ENCODE data around the gene MVB12B. TPM values are rescaled to one million over a fixed set of nuclear protein-coding genes. Genes with fewer than 3 reads are reported as not detected.

The MVB12B gene
- total RNA-seq, 1 experiment from 2014 or later = 9.4 TPM

DNA sequence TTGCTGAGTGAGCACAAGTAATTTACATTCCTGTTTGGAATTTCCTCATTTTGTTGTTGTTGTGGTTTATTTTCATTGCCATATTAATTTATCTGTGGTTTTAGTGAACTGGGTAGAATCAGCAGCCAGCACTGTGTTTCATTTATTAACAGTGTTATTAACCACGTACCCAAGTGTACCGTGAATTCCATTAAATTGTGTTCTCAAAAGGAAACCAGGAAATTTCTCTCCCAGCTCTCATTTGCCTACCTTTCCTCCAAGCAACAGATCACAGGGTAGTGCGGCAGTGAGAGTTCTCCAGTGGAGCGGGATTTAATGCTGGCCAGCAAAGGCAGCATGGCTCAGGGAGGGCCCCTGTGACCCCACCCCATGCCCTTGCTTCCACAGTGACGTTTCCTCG lies 54.6 kb downstream of the MVB12B start:
- in situ Hi-C loops (cut with HindIII; ENCODE audit: low pct_unique_long_range_greater_than_20kb, low sequenced_read_pairs) = no loop called here
- no peaks in the 10 kb centered on the region for H3K9me3 ChIP-seq (ENCODE audit: control insufficient read depth, insufficient read depth, low read depth, low read length)
- CTCF ChIA-PET = interaction anchor here (0.7 kb wide), 1 partner anchor 18 kb away, joined by 3 read pairs; no protein-coding TSS in a partner anchor
- ATAC-seq (no peak), DNase-seq (ENCODE audit: low read depth, low spot score) (no peak)
- H3K36me3 ChIP-seq (ENCODE audit: control insufficient read depth, insufficient read depth, low read length) = no peaks in the 10 kb centered on the region
- BruUV-seq (replicated peaks) = no TSS peak
- no peak overlapping the region for H3K4me3 ChIP-seq (ENCODE audit: low read depth in 2 of 2, low read length in 2 of 2)
- no peaks in the 10 kb centered on the region for H3K27me3 ChIP-seq (ENCODE audit: control insufficient read depth, insufficient read depth, low read length)
- peaks cover 1% of the 10 kb centered on the region; the same call in 1 of the 2 replicates for H3K4me1 ChIP-seq (ENCODE audit: control insufficient read depth, insufficient read depth, low read length)
- intact Hi-C loops (cut with micrococcal nuclease; ENCODE audit: unreplicated experiment) = no loop called here
- TF ChIP-seq POLR2AphosphoS5 (IDR thresholded peaks at IDR 0.05; ENCODE audit: low read depth, low read length) = no peak
- TF ChIP-seq, protein P1, sequence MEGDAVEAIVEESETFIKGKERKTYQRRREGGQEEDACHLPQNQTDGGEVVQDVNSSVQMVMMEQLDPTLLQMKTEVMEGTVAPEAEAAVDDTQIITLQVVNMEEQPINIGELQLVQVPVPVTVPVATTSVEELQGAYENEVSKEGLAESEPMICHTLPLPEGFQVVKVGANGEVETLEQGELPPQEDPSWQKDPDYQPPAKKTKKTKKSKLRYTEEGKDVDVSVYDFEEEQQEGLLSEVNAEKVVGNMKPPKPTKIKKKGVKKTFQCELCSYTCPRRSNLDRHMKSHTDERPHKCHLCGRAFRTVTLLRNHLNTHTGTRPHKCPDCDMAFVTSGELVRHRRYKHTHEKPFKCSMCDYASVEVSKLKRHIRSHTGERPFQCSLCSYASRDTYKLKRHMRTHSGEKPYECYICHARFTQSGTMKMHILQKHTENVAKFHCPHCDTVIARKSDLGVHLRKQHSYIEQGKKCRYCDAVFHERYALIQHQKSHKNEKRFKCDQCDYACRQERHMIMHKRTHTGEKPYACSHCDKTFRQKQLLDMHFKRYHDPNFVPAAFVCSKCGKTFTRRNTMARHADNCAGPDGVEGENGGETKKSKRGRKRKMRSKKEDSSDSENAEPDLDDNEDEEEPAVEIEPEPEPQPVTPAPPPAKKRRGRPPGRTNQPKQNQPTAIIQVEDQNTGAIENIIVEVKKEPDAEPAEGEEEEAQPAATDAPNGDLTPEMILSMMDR (IDR thresholded peaks at IDR 0.05) = no peak
- no peak for TF ChIP-seq SIN3A (IDR thresholded peaks at IDR 0.05; ENCODE audit: borderline replicate concordance, insufficient read depth, low read depth, low read length)
- no peak for TF ChIP-seq TCF7L2 (IDR thresholded peaks at IDR 0.05; ENCODE audit: low read depth, low read length)
- TF ChIP-seq, protein P2, sequence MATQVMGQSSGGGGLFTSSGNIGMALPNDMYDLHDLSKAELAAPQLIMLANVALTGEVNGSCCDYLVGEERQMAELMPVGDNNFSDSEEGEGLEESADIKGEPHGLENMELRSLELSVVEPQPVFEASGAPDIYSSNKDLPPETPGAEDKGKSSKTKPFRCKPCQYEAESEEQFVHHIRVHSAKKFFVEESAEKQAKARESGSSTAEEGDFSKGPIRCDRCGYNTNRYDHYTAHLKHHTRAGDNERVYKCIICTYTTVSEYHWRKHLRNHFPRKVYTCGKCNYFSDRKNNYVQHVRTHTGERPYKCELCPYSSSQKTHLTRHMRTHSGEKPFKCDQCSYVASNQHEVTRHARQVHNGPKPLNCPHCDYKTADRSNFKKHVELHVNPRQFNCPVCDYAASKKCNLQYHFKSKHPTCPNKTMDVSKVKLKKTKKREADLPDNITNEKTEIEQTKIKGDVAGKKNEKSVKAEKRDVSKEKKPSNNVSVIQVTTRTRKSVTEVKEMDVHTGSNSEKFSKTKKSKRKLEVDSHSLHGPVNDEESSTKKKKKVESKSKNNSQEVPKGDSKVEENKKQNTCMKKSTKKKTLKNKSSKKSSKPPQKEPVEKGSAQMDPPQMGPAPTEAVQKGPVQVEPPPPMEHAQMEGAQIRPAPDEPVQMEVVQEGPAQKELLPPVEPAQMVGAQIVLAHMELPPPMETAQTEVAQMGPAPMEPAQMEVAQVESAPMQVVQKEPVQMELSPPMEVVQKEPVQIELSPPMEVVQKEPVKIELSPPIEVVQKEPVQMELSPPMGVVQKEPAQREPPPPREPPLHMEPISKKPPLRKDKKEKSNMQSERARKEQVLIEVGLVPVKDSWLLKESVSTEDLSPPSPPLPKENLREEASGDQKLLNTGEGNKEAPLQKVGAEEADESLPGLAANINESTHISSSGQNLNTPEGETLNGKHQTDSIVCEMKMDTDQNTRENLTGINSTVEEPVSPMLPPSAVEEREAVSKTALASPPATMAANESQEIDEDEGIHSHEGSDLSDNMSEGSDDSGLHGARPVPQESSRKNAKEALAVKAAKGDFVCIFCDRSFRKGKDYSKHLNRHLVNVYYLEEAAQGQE (IDR thresholded peaks at IDR 0.05; ENCODE audit: insufficient read depth in 1 of 2, low read depth in 2 of 2, low read length in 1 of 2) = no peak
- POLR2A ChIA-PET = no interaction called here
- no peak overlapping the region for H3K27ac ChIP-seq (ENCODE audit: low read length)

DNA sequence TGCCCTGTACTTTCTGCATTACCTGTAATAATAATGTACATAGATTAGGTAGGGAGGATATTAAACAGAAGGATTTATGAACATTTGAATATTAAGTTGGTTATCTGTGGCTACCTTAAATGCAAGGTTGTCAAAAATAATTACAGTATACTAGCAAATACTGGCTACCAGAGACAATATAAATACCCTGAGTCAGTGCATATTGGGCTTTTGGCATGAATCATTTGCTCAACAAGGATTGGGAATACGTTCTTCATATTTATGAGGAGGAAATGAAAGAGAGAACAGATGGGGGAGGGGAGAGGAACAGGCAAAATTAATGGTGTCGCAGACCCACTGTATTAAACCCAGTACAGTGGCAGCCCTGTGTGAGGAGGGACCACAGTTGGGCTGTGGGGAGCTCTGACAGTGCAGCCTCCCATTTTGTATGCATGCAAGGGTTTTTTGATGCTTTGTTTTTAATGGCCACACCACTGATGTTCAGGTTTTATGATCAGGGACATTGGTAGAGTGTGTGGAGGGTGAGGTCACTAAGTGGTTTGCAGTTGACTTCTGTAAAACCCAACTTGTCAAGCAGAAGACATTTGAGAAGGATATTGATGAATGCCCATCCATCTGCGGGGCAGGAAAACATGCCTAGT lies 56.9 kb downstream of the MVB12B start:
- in situ Hi-C loops (cut with HindIII; ENCODE audit: low pct_unique_long_range_greater_than_20kb, low sequenced_read_pairs) = no loop called here
- DNase-seq (ENCODE audit: low read depth, low spot score) (no peak), ATAC-seq (no peak)
- Histone ChIP-seq H3K27ac (ENCODE audit: low read length) (no peak overlapping the region), H3K4me3 (ENCODE audit: low read depth in 2 of 2, low read length in 2 of 2) (no peak overlapping the region), H3K27me3 (ENCODE audit: control insufficient read depth, insufficient read depth, low read length) (no peaks in the 10 kb centered on the region), H3K4me1 (ENCODE audit: control insufficient read depth, insufficient read depth, low read length) (no peaks in the 10 kb centered on the region), H3K36me3 (ENCODE audit: control insufficient read depth, insufficient read depth, low read length) (no peaks in the 10 kb centered on the region), H3K9me3 (ENCODE audit: control insufficient read depth, insufficient read depth, low read depth, low read length) (no peaks in the 10 kb centered on the region)
- no TSS peak for BruUV-seq (replicated peaks)
- TF ChIP-seq, protein P2 (IDR thresholded peaks at IDR 0.05; ENCODE audit: insufficient read depth in 1 of 2, low read depth in 2 of 2, low read length in 1 of 2) = no peak
- TF ChIP-seq, protein P1 (IDR thresholded peaks at IDR 0.05) = no peak
- intact Hi-C loops (cut with micrococcal nuclease; ENCODE audit: unreplicated experiment) = no loop called here
- POLR2A ChIA-PET = no interaction called here
- CTCF ChIA-PET = no interaction called here
